GM18507 (cell line): ENCODE data around the gene KLF13.

Source experiments
- DNase-seq: peaks from one replicate; pipeline ENCODE4 v3.0.0; 2011; ENCODE audit warnings: low read depth; ENCODE audit not compliant: insufficient read length; ENCODE audit errors: extremely low spot score
- FAIRE-seq: peaks from 2 replicates; lab custom pipeline; 2011; peaks lifted over from hg19 to GRCh38; lab: Jason Lieb, UNC

The KLF13 gene

GRCh38 chr15:31372635-31373091 is 46.0 kb downstream of the KLF13 start:
- no peak for FAIRE-seq
- no peak for DNase-seq

GRCh38 chr15:31373096-31373865 is 46.6 kb downstream of the KLF13 start:
- DNase-seq, result no peak
- FAIRE-seq, result no peak

DNA sequence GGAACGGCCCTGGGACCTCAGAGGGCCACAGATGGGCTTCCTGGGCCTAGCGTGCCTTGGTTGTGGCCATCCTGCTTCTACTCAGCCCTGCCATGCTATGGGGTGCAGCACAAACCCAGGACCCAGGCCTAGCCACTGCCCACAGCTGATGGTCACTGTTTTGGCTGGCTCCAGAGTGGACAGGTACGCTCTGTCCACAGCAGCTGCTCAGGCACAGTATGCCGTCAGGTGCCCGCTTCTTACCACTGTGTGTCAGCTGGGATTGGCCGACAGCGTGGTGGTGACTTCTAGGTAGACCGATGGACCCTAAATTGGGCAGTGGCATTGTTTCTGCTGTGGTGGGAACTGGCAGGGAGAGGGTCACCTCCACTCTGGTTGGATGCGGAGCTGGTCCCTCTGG is 47.3 kb downstream of the KLF13 start:
- no peak for FAIRE-seq

GRCh38 chr15:31374489-31374888 is 47.9 kb downstream of the KLF13 start:
- no peak for DNase-seq

More for the DNA sequence above, 47.3 kb downstream of the KLF13 start:
- DNase-seq, result no peak

DNA sequence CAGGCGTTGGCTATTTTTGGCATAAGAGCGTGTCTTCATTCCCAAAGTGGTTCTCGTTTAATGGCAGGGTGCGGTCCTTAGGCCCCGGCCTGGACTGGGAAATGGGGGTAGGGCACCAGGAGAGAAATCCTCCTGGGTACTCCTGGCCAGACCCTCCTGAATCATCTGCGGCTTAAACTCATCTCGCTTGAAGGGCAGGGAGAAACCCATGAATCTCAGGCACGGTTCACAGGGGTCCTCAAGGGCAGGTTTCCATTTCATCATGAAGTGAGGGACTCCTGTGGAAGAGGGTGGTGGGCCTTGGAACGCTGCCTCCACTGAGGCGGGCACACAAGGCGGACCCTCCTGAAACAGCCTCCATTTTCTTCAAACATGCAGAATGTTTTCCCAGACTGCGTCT is 48.4 kb downstream of the KLF13 start:
- FAIRE-seq (no peak), DNase-seq (no peak)

More at GRCh38 chr15:31374489-31374888, 47.9 kb downstream of the KLF13 start:
- FAIRE-seq, result no peak

DNA sequence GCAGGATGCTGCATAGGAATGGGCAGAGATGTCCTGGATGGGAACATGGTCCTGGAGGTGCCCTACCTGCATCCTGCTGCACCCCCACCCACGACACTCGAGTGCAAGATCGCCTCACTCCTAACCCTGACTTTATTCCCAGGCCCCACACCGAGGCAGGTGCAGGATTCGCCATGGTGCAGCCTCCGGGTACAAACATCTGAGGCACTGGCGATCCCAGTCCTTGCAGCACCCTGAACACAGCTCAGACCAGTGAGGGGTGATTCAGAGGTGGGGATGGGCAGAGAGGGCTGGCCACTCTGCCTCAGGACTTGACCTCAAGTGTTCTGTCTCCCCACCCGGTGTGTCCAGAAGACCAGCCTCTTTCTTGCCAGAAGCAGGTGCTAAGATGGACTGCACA is 49.1 kb downstream of the KLF13 start:
- FAIRE-seq (no peak), DNase-seq (no peak)

DNA sequence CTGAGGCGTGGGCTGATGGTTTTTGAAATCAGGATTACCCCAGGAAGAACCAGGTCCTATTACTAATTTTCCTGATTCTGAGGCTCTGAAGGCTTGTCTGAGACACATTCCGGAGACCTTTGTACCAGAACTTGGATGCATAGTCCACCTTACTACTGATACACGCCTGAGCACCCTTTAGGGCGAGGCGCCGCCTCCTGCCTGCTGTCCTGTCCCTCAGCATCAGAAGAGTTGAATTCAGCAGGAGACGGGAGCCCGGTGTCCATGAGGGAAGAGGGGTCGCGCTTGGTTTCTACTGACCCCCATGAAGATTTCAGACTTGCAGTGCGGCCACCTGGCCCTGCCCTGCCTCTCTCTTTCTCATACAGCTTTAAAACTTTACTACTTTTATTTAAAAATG is 49.9 kb downstream of the KLF13 start:
- FAIRE-seq (no peak), DNase-seq (no peak)

DNA sequence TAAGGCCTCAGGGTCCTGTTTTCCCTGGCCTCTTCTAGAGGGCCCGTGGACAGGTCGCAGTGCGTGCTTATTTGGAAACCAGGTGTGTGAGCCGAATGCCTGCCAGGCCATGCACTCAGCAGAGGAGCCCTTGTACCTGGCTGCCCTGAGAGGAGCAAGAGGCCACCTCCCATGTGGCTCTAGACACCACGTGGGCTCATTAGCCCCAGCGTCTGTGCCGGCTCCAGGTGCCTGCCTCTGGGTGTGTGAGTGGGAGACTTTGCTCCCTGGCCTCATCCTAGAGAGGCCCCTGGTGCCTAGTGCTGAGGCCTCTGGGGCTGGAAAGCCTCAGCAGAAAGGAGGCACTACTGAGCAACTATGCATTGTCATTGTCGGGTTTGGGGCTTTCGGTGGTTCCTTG is 50.4 kb downstream of the KLF13 start:
- no peak for FAIRE-seq
- DNase-seq, result no peak

- FAIRE-seq, result no peak
- no peak for DNase-seq
These were observed 51.8 kb downstream of the KLF13 start for GRCh38 chr15:31378363-31378903.

GRCh38 chr15:31379042-31379441 is 52.4 kb downstream of the KLF13 start:
- no peak for DNase-seq
- FAIRE-seq, result no peak

DNA sequence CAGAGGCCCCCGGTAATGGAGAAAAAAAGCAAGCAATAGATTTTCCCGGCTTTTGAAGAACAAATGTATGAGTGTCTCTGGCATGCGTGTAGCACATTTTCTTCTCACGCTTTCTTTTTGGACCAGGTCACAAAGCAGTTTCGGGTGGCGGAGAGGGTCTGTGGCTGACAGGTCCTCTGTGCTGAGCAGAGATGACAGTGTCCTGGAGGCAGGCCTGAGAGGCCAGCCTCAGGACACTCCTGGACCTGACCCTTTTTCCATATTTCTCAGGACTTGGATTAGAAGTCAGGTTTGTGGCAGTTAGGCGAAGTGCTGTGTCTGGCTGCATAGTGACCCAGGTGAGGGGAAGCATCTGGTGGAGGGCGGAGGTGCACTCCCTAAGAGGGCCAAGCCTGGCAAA is 52.9 kb downstream of the KLF13 start:
- no peak for DNase-seq

GRCh38 chr15:31381801-31382712 is 55.4 kb downstream of the KLF13 start:
- DNase-seq (no peak), FAIRE-seq (no peak)

More for the DNA sequence above, 52.9 kb downstream of the KLF13 start:
- no peak for FAIRE-seq

DNA sequence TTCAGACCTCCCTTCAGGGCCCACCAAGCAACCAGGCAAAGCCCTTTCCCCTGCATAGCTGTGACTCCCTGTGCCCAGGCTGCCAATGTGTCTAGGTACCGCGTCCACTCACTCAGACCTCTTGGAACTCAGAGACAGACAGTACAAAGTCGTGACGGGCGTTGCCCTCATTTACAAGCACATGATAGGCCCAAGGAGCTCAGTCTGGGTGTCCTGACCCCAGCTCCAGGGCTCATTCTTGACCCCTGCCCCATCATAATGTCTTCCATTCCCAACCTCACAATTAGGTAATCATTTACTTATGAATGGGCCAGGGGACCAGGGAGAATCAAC is 56.0 kb downstream of the KLF13 start:
- DNase-seq (no peak), FAIRE-seq (no peak)

DNA sequence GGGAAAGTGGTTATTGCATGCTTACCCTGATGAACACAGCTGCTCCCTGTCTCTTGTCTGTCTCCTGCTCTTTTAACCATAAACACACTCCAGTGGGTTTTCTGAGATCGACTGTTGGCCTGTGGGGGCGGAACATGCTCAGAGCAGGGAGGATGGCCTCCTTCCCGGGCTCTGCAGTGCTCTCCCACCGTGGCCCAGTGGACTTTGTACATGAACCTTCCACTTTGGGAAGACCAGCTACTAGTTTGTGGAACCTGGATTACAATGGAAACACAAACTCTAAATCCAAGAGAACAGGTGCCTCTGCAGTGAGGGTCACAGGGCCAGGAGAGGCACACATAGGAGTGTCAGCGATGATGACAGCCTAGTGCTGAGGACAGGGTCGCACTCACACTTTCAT is 56.5 kb downstream of the KLF13 start:
- no peak for DNase-seq
- no peak for FAIRE-seq

DNA sequence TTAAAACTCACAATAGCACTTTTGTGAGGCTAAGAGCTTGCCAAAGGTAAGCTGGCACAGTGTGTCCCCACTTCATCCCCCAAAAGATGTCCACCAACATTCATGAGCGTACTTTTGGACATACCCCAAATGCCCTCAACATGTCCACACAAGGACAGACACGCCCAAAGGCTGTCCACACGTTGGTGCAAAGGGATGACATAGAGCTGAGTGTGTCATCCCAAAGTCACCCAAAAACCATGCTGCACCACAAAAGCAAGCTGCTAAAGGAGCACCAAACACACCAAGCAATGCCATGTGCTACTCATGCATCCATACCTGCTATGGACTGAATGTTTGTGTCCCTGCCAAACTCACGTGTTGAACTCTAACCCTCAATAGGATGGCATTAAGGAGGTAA is 57.9 kb downstream of the KLF13 start:
- no peak for DNase-seq
- no peak for FAIRE-seq

DNA sequence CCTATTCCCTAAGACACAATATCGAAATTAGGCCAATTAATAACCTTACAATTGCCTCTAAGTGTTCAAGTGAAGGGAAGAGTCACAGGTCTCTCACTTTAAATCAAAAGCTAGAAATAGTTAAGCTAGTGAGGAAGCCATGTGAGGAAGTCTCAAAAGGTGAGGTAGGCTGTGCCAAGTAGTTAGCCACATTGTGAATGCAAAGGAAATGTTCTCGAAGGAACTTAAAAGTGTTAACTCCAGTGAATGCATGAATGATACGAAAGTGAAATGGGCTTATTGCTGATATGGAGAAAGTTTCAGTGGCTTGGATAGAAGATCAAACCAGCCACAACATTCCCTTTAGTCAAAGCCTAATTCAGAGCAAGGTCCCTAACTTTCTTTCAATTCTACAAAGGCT is 59.1 kb downstream of the KLF13 start:
- no peak for FAIRE-seq
- no peak for DNase-seq

DNA sequence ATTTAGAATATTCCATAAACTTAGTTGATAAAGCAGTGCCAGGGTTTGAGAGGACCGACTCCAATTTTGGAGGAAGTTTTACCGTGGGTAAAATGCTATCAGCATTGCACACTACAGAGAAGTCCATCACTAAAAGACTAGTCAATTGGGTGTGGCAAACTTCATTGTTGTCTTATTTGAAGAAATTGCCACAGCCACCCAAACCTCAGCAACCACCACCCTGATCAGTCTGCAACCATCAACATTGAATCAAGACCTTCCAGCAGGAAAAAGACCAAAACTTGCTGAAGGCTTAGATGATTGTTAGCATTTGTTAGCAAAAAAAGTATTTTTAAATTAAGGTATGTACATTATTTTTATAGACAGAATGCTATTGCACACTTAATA is 60.5 kb downstream of the KLF13 start:
- no peak for FAIRE-seq
- no peak for DNase-seq

- no peak for DNase-seq
- no peak for FAIRE-seq
These were observed 61.0 kb downstream of the KLF13 start for GRCh38 chr15:31387479-31388118.

GRCh38 chr15:31389576-31389975 is 62.9 kb downstream of the KLF13 start:
- FAIRE-seq (no peak), DNase-seq (no peak)

- FAIRE-seq, result no peak
These were observed 63.4 kb downstream of the KLF13 start for GRCh38 chr15:31390029-31390428.

More at GRCh38 chr15:31390029-31390428, 63.4 kb downstream of the KLF13 start:
- no peak for DNase-seq
